HG02981 (cell line): ENCODE measurements around the gene DUOX2.
"Not testable (repeated sequence)": the region's sequence is repeated elsewhere in the genome, so short reads cannot be mapped to it uniquely, and the experiment has no call there.

Experiments used
- ATAC-seq: cut with Tn5 transposase; IDR thresholded peaks from one replicate; pipeline ENCODE4 v1.9.1; 2021; ENCODE audit warnings: mild to moderate bottlenecking, moderate library complexity; ENCODE audit not compliant: unreplicated experiment

The DUOX2 gene

GRCh38 chr15:45102226-45102625 is 11.7 kb downstream of the DUOX2 start:
- ATAC-seq = no peak

DNA sequence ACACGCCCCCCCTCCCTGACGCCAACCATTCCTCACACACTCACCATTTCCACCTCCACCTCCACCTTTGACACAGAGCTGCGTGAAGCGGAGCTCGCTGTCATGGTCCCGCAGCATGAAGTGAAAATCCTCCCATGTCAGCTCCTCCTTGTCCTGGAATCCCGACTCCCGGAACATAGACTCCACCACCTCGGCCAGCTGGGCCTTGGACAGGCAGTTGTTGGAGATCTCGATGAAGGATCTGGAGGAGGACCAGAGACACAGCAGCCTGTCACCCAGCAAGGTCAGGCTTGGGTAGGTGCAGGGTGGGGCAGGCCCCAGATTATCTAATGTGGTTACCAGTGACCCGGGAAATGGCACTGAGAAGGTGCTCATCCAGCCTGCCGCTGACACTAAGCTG is 12.2 kb downstream of the DUOX2 start:
- no peak for ATAC-seq

DNA sequence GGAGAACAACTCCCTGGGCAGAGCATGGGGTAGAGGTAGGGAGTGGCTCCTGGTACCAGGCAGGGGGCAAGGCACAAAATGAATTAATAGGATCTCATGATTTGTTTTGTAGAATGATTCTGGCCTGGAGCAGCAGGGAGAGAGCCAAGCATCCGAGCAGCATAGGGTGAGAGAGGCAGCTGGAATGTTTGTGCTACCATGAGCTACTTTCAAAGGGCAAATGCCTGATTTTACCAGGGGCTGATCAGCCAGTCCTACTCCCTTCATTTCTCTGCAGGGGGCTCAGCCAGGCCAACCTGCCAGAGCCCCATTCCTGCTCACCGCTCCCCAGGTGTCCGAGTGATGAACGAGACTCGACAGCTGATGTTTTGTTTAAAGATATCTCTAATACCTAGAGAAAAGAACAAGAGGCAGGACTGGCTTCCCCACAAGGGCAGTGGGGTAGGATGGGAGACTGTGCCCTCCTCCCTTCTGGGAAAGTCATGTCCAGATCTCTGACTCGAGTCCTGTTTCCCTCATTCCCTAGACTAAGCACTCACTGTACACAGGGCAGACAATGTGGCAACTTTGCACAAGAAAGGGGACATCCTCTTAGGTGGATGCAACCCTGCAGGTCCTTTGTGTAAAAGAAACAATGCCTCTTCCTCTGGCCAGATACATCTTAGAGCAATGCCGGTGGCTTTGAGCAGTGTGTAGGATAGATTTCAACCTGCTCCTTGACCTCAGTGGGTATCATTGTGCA is 12.9 kb downstream of the DUOX2 start:
- ATAC-seq = no peak

DNA sequence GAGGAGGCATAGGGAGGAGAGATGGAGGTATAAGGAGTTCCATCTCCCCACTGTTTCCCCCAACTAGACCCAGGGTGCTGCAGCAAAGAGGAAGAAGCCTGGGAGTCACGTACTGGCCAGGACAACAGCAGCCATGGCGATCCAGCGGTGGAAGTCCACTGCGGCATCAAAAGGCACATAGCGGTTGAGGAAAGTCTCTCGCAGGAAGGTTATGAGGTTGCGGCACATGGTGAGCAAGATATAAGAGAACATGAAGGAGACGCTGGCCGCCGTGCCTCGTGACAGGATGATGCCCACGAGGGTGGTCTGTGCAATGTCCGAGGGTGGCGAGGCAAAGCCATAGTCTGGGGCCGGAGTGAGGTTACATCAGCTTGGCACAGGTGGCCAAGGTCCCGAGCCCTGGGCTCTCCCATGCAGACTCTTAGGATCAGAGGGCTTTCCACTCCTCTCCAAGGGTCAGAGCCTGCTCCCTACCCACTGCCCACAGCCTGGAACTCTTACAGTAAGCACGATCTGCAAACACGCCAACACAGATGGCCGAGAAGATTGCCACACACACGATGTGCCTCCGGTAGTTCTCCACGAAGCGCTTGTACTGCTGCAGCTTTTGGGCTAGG is 14.3 kb downstream of the DUOX2 start:
- no peak for ATAC-seq

- ATAC-seq = no peak
These were observed 16.5 kb downstream of the DUOX2 start for GRCh38 chr15:45097466-45097865.

DNA sequence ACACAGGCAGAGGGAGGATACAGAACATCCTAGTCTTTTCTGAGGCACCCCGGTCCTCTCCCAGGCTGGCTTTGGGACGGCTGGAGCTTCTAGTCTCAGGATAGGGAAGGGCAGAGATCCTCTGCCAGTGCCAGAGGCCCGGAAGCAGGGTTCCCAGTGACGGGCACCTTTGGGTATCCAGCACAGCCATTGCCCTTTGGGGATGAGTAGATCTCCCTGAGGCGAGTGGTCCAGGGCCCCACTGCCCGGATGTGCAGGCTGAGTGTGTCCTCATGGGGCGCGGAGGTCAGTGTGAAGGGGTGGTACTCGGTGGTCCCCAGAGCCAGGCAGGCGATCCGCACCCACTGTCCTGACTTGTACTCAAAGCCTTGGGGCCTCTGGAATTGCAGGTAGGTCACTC is 18.3 kb downstream of the DUOX2 start:
- no peak for ATAC-seq

DNA sequence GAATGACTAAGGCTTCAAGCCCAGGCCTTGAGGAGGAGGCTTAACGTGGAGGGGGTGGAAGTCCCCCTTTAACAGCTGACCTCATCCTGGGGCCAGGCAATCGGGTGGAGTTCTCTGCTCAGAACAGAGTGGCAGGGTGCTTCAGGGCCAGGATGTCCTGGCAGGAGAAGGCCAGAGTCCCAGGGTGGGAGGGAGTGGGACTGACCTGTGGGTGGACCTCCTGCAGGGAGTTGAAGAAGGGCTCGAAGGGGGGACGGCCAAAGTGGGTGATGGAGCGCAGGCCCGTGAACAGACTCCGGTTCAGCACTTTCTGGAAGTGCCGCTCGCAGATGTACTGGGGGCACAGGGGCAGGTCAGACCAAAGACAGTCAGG is 19.6 kb downstream of the DUOX2 start:
- no peak for ATAC-seq

- ATAC-seq = no peak
These were observed 20.2 kb downstream of the DUOX2 start for GRCh38 chr15:45093622-45094357.

DNA sequence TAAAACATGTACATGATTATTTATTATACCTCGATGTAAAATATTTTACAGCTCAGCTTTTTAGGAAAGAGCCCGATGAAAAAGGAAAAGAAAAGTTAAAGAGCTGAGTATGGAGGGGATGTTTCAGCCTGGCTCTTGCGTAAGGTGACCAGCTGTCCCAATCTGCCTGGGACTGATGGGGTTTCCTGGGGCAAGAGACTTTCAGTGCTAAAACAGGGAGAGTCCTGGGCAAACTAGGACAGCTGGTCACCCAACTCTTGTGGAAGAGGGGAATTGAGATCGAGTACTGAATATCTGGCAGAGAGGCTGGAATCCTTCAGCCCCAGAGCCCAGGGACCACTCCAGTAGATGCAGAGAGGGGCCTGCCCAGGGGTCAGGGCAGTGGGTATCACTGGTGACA is 21.0 kb downstream of the DUOX2 start:
- no peak for ATAC-seq

DNA sequence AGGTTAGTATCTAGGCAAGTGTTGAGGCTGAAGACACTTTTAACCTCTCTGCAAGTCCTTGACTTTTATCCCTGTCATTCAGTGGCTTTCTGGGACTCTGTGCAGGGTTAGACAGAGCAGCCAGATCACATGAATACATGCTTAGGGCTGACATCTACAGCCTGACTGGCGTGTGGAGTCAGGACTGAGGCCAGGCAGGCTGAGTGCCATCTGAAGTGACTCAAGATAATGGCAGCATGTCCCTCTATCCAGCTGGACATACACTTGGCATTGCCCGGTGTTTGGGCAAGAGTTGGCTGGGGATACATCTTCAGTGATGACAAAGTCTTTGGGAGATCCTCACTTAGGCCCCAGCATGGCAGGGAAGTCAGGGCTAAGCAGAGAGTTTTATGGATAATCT is 22.4 kb downstream of the DUOX2 start:
- ATAC-seq = no peak

GRCh38 chr15:45091161-45091560 is 22.8 kb downstream of the DUOX2 start:
- no peak for ATAC-seq

- ATAC-seq = no peak
These were observed 24.1 kb downstream of the DUOX2 start for GRCh38 chr15:45089712-45090373.

- no peak for ATAC-seq
These were observed 24.9 kb downstream of the DUOX2 start for GRCh38 chr15:45088801-45089711.

DNA sequence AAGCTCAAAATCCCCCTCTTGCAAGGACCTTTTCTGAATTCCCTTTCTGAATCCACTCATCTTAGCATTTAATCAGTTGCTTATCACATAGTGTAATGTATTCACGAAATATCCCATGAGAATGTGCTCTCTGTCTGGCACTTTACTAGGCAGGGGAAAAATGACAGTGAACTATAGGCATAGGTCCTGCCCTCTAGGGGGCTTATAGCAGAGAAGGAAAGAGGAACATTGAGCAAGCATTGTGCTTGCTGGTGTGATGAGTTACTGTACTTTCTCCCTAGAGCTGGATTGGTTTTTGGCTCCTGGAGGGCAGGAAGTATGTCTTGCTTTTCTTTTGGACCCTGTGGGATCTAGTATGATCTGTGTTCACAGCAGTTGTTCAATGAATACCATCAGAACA is 26.5 kb downstream of the DUOX2 start:
- ATAC-seq = no peak

DNA sequence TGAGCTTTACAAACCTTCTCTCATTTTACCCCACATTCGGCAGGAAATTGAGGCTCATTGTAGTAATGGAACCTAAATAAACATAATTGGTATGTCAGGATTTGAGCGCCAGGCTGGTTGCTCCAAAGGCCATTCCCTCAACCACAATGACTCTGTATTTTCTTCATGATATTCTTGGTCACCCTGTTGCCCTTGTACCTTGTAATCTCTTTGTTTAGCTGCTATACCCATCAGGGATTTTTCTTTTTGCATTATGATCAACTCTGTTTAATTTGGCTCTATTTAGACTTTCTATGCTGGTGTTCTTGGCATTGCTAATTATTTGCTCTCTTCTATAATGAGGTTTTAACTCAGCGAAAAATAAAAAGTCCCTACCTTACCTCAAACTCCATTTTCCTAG is 29.8 kb downstream of the DUOX2 start:
- ATAC-seq = no peak

- ATAC-seq = no peak
These were observed 30.7 kb downstream of the DUOX2 start for GRCh38 chr15:45083223-45083622.

GRCh38 chr15:45082412-45082811 is 31.6 kb downstream of the DUOX2 start:
- ATAC-seq = not testable (repeated sequence)

DNA sequence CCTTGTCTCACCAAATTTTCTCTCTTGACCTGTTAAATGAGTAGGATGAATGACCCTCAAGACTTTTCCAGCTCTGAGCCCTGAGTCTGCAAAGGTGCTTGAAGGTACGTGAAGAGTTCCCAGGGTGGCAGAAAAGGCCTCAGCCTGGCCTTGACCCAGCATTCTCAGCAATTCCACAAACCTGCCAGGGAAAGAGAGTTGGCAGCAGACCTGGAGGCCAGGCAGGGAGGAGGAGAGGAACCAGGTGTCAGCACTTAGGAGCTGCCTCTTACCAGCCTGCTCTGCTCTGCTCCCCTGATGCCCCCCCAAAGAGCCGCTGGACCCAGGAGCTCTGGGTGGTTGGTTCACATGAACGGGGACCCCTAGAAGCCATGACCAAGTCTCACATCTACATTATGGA is 33.4 kb downstream of the DUOX2 start:
- ATAC-seq = not testable (repeated sequence)

DNA sequence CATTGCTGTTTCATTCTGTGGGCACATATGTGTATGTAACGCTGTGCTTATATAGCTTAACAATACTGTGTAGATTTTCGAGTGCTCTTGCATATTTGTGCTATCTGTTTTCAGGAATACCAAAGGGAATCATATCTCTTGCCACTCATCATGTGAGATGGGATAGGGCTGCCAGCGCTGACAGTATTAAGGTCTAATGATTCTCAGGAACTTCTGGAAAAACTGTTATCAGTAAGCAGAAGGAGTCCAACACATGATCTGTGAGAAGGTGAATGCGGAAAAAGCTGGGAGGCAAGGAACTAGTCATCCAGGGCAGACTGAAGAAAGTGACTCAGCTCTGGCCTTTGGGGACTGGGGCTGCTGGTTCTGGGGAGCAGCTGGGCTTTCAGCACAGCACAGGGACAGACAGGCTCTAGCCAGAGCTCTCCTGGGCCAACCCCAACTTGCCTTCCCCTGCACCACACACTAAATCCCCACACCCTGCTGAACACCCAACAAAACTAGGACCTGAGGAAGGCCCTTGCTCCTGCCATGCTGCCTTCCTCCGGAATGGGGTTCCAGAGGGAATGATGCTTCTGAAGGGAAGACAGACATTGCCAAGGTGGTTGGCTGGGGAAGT is 34.2 kb downstream of the DUOX2 start:
- not testable (repeated sequence) for ATAC-seq

GRCh38 chr15:45079201-45079600 is 34.8 kb downstream of the DUOX2 start:
- ATAC-seq = not testable (repeated sequence)
